HG03521 (cell line): ENCODE results near the gene ACAD9.
"Not testable (repeated sequence)": the region's sequence is repeated elsewhere in the genome, so short reads cannot be mapped to it uniquely, and the experiment has no call there.

Experiments used
- ATAC-seq: cut with Tn5 transposase; IDR thresholded peaks from one replicate; pipeline ENCODE4 v1.9.1; 2021; ENCODE audit warnings: mild to moderate bottlenecking, moderate library complexity; ENCODE audit not compliant: unreplicated experiment

The ACAD9 gene

GRCh38 chr3:128879125-128879969 is at the start of gene ACAD9:
ACAD9 (plus strand) TSS chr3:128879620; CDS start chr3:128879692, 72 bp downstream.
- ATAC-seq: peak; percentile 92

GRCh38 chr3:128829925-128830625 is 49.3 kb upstream of the ACAD9 start:
- ATAC-seq: not testable (repeated sequence)

GRCh38 chr3:128830762-128831161 is 48.7 kb upstream of the ACAD9 start:
- ATAC-seq: not testable (repeated sequence)

DNA sequence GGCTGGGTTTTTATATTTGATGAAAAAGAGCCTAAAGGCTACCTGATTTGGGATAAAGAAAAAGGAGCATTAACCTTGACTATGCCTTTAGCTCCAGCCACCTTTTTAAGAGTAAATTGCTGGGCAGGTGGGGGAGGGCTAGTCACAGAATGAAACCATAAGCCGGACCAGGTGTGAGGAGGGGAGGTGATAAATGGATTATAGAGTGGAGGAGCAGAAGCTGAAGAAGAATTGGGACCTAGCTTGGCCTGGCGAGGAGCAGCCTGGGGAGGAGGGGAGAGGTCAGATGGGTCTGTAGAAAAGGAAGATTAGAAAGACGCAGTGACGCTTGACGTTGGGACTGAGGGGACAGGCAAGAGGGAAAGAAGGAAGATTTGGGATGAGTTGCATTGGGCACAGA is 46.4 kb upstream of the ACAD9 start:
- ATAC-seq: not testable (repeated sequence)

DNA sequence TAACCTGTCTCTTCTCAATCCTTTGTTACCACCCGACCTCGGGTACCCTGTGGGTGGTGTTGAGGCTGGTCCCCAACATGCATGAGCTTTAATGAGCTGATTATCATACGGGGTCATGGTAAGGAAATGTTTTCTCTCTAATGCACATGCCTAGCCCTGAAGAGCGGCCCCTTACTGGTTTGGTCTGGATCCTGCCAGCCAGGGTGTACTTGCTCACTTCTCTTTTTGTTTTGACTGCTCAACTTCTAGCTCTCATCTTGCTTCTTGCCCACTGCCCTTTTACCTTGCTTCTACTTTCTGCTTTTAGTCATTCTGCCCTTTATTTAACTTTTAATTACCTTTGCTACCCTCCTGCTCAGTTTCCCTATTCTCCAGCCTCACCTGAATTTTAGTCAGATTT is 44.3 kb upstream of the ACAD9 start:
- no peak for ATAC-seq

- ATAC-seq: no peak
Observed at GRCh38 chr3:128841926-128842920, 37.2 kb upstream of the ACAD9 start.

DNA sequence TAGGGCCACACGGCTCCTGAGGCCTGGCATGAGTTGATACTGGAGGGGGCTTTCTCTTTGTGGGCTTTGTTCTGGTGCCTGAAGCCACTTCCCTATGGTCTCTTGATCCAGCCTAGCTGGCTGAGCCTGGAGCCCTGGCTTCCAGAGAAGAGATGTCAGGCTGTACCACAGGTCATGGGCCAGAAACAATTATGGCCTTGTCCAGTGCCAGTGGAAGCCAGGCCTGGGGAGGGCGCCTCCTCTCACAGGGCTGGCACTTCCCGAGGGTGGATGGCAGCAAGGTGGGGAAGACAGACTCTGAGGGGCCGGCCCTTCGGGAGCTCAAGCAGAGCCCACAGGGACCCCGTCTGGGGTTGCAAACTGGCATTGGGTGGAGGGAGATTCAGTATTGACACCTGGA is 34.9 kb upstream of the ACAD9 start:
- ATAC-seq: no peak

DNA sequence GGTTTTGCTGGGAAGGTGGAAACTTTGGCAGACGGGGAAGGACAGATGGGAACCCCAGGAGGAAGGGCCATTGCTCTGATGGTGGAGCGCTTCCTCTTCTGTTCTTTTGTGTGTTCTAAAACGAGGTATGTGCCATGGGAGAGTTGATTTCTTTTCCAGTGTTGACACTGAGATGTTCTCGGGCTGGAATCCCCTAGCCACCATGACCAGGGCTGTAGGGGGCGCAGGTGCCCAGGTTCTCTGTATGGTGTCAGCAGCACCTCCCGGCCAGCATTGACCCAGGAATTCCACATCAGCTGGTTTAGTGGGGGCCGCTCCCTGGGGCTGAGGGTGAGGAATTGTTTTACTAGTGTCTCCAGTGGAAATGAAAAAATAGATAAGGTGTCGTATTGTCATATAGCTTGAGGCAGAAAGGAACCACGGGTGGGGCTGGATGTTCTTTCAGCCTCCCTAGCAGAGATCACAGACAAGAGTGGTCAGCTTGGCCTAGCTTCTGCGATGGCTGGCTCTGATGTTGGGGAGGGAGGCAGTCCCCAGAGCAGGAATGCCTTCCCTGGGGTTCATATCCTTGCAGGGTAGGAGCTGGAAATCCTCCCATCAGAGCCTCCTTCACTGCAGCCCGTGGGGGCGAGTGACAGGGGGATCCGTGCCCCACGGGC is 34.2 kb upstream of the ACAD9 start:
- ATAC-seq: no peak

GRCh38 chr3:128845778-128846485 is 33.5 kb upstream of the ACAD9 start:
- ATAC-seq: no peak

DNA sequence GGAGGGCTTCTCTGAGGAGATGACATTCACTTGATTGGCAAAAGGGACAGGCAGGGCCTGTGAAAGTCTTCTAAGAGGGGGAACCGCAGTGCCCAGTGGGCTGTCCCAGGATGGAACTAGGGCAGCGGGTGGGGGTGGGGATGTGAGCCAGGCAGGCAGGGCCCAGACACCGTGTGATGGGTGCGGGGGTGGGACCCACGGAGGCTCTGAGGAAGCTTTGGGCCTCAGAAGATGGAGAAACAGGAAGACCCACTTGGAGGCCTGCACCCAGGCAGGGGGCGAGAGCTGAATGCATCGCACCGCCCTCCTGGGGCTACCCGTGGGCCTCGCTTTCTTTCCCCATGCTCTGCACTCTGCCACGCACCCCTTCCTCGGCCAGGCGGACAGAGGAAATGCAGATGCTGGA is 32.9 kb upstream of the ACAD9 start:
- no peak for ATAC-seq

GRCh38 chr3:128847666-128848370 is 31.6 kb upstream of the ACAD9 start:
- ATAC-seq: no peak

GRCh38 chr3:128848936-128849335 is 30.5 kb upstream of the ACAD9 start:
- no peak for ATAC-seq

DNA sequence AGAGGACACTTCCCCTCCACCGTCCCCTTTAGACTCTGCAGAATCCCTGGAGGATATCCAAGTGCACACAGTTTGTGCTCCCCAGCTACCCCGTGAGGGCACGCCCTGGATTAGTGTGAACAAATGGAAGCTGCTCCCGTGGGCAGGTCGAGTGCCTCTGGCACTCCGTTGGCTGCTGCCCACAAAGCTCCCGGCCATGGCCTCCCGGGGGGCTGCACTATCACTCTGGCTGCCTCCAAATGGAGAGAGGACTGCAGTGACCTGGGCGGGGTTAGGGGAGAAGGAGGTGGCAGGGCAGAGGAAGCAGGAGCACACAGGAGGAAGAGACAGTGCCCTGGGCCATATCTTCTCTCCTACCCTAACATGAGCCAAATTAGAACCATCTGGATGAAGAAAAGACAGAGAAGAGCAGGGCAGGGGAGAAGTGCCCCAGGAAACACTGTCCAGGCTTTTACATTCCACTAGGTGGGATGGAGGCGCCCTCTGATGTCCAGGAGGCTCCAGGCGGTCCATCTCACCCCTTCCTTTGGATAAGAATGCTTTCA is 29.4 kb upstream of the ACAD9 start:
- no peak for ATAC-seq

- no peak for ATAC-seq
Observed at GRCh38 chr3:128850544-128850943, 28.9 kb upstream of the ACAD9 start.

- no peak for ATAC-seq
Observed at GRCh38 chr3:128851601-128852000, 27.8 kb upstream of the ACAD9 start.

DNA sequence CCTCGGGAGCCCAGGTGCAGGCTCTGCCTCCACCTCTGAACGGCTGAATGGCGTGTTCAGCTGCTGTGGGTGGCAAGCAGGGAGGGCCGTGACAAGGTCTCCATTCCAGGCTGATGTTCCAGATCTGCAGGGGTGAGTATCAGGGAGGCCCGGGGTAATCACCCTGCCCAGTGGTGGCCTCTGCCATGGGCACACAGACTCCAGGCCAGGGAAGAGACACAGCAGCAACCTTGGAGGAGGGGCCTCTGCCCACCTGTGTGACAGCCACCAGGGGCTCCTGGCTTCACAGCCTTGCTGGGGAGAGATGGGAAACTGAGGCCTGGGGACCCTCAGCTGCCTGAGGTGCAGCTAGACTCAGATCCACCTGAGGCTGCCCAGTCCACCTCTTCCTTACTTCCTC is 25.6 kb upstream of the ACAD9 start:
- ATAC-seq: no peak

GRCh38 chr3:128854475-128854874 is 24.9 kb upstream of the ACAD9 start:
- no peak for ATAC-seq

DNA sequence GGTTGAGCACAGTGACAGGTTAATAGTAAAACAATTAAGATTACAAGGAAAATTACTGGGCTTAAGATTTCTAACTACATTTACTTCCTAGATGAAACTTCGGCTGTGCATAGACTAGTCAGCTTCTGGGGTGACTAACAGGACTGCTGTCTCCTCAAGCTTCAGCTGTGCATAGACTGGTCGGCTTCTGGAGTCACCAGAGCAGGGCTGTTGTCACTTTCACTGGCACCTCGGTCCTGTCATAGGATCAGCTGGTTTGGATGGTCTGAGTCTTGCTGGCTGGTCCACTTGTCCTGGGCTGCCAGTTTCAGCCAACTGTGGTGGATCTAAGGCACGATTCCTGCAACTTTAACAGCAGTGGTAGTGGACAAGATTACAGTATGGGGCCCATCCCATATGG is 23.9 kb upstream of the ACAD9 start:
- no peak for ATAC-seq

DNA sequence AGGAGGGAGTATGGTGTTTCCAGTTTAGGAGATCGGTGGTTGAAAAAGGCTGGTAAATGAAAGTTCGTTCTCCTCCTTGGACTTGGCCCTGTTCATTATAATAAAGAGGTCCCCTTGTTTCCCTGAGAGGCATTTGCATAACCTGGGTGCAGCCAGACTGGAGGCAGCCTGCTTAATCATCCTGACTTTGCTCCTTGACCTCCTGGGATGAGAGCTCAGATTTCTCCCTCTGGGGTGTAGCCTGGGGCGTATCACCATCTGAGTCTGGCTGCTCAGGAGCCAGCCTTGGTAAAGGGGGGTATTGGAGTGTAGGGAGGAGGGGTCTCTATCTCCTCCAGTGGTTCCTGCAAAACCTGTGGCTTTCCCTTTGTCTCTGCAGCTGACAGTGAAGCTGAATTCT is 21.3 kb upstream of the ACAD9 start:
- ATAC-seq: no peak
